AG20443 (cell line): Measurements from ENCODE around the gene PRIMA1.

ENCODE experiments used
- DNase-seq: peaks from one replicate; pipeline ENCODE4 v3.0.0; 2012; ENCODE audit warnings: low spot score, mixed read lengths

PRIMA1 gene

GRCh38 chr14:93731753-93732152 lies 56.5 kb downstream of the PRIMA1 start:
- DNase-seq: no peak

- DNase-seq: no peak
These were observed 58.3 kb downstream of the PRIMA1 start for GRCh38 chr14:93729993-93730392.

GRCh38 chr14:93728651-93729016 lies 59.7 kb downstream of the PRIMA1 start:
- DNase-seq: no peak

GRCh38 chr14:93727917-93728650 lies 60.2 kb downstream of the PRIMA1 start:
- DNase-seq: no peak

GRCh38 chr14:93727039-93727740 lies 61.1 kb downstream of the PRIMA1 start:
- no peak for DNase-seq

- no peak for DNase-seq
These were observed 62.3 kb downstream of the PRIMA1 start for GRCh38 chr14:93725993-93726392.

GRCh38 chr14:93725002-93725582 lies 63.2 kb downstream of the PRIMA1 start:
- no peak for DNase-seq

- no peak for DNase-seq
These were observed 65.3 kb downstream of the PRIMA1 start for GRCh38 chr14:93723001-93723400.

- DNase-seq: no peak
These were observed 67.3 kb downstream of the PRIMA1 start for GRCh38 chr14:93720981-93721483.

GRCh38 chr14:93720076-93720815 lies 68.0 kb downstream of the PRIMA1 start:
- DNase-seq: no peak

GRCh38 chr14:93719256-93719655 lies 69.0 kb downstream of the PRIMA1 start:
- DNase-seq: no peak

GRCh38 chr14:93717668-93718320 lies 70.5 kb downstream of the PRIMA1 start:
- no peak for DNase-seq

- no peak for DNase-seq
These were observed 71.3 kb downstream of the PRIMA1 start for GRCh38 chr14:93716746-93717667.

- DNase-seq: no peak
These were observed 72.1 kb downstream of the PRIMA1 start for GRCh38 chr14:93716002-93716745.

GRCh38 chr14:93715279-93715927 lies 72.9 kb downstream of the PRIMA1 start:
- no peak for DNase-seq

- DNase-seq: no peak
These were observed 73.7 kb downstream of the PRIMA1 start for GRCh38 chr14:93714605-93715004.

- no peak for DNase-seq
These were observed 74.4 kb downstream of the PRIMA1 start for GRCh38 chr14:93713726-93714405.

- peak; percentile 35 for DNase-seq
These were observed 75.2 kb downstream of the PRIMA1 start for GRCh38 chr14:93712838-93713724.
